HEK293T (cell line): Measurements from ENCODE around the gene KRT38.

ENCODE experiments used
- BHLHE40 ChIP-seq: fragments of 450-650 bp; IDR thresholded peaks from 2 replicates; pipeline ENCODE4 v1.6.1; 2016; ENCODE audit warnings: mild to moderate bottlenecking, moderate library complexity, borderline replicate concordance
- CTBP1 ChIP-seq: fragments of 450-650 bp; IDR thresholded peaks from 2 replicates; pipeline ENCODE4 v1.6.1; 2016; ENCODE audit warnings: borderline replicate concordance
- ELF4 ChIP-seq: fragments of 450-650 bp; IDR thresholded peaks from 2 replicates; pipeline ENCODE4 v1.6.1; 2017; ENCODE audit warnings: antibody characterized with exemption
- FOXM1 ChIP-seq: fragments of 450-650 bp; IDR thresholded peaks from 2 replicates; pipeline ENCODE4 v1.6.1; 2017; ENCODE audit warnings: mild to moderate bottlenecking, borderline replicate concordance
- L3MBTL2 ChIP-seq: fragments of 450-650 bp; conservative IDR thresholded peaks from 2 replicates; pipeline ENCODE4 v1.6.1; 2016; ENCODE audit warnings: mild to moderate bottlenecking
- NFRKB ChIP-seq: fragments of 450-650 bp; IDR thresholded peaks from 2 replicates; pipeline ENCODE4 v1.6.1; 2016; ENCODE audit warnings: mild to moderate bottlenecking, moderate library complexity
- SP1 ChIP-seq: fragments of 450-650 bp; IDR thresholded peaks from 2 replicates; pipeline ENCODE4 v1.6.1; 2017

GRCh38 chr17:41453066-41453465 lies 12.3 kb upstream of the KRT38 start:
- no peak for TF ChIP-seq L3MBTL2
- TF ChIP-seq ELF4, result no peak
- TF ChIP-seq CTBP1, result no peak
- no peak for TF ChIP-seq NFRKB
- TF ChIP-seq BHLHE40, result no peak
- TF ChIP-seq SP1, result no peak
- TF ChIP-seq FOXM1, result no peak
